DOHH2 (cell line): ENCODE results near the gene CHEK2.

Source experiments
- EZH2phosphoT487 ChIP-seq: fragments of 200-600 bp; sonication (generic); IDR thresholded peaks from 2 replicates; pipeline ENCODE4 v1.6.1; 2017; ENCODE audit warnings: borderline replicate concordance, mild to moderate bottlenecking, antibody characterized with exemption, low read length, moderate library complexity, mixed read lengths
- TF ChIP-seq, protein P1 (sequence below): fragments of 200-600 bp; sonication (generic); IDR thresholded peaks from one replicate; pipeline ENCODE4 v1.5.1; 2014; ENCODE audit warnings: antibody characterized with exemption, mild to moderate bottlenecking, low read depth, low read length; ENCODE audit not compliant: poor library complexity, severe bottlenecking

GRCh38 chr22:28750471-28750881 is 8.9 kb upstream of the CHEK2 start:
- TF ChIP-seq, protein P1, sequence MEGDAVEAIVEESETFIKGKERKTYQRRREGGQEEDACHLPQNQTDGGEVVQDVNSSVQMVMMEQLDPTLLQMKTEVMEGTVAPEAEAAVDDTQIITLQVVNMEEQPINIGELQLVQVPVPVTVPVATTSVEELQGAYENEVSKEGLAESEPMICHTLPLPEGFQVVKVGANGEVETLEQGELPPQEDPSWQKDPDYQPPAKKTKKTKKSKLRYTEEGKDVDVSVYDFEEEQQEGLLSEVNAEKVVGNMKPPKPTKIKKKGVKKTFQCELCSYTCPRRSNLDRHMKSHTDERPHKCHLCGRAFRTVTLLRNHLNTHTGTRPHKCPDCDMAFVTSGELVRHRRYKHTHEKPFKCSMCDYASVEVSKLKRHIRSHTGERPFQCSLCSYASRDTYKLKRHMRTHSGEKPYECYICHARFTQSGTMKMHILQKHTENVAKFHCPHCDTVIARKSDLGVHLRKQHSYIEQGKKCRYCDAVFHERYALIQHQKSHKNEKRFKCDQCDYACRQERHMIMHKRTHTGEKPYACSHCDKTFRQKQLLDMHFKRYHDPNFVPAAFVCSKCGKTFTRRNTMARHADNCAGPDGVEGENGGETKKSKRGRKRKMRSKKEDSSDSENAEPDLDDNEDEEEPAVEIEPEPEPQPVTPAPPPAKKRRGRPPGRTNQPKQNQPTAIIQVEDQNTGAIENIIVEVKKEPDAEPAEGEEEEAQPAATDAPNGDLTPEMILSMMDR, result no peak
- no peak for TF ChIP-seq EZH2phosphoT487
